ENCODE measurements around the gene CADM2. TPM values are rescaled to one million over a fixed set of nuclear protein-coding genes. Genes with fewer than 3 reads are reported as not detected.
"Not testable (repeated sequence)": the region's sequence is repeated elsewhere in the genome, so short reads cannot be mapped to it uniquely, and the experiment has no call there.

CADM2 gene
- not detected for total RNA-seq

DNA sequence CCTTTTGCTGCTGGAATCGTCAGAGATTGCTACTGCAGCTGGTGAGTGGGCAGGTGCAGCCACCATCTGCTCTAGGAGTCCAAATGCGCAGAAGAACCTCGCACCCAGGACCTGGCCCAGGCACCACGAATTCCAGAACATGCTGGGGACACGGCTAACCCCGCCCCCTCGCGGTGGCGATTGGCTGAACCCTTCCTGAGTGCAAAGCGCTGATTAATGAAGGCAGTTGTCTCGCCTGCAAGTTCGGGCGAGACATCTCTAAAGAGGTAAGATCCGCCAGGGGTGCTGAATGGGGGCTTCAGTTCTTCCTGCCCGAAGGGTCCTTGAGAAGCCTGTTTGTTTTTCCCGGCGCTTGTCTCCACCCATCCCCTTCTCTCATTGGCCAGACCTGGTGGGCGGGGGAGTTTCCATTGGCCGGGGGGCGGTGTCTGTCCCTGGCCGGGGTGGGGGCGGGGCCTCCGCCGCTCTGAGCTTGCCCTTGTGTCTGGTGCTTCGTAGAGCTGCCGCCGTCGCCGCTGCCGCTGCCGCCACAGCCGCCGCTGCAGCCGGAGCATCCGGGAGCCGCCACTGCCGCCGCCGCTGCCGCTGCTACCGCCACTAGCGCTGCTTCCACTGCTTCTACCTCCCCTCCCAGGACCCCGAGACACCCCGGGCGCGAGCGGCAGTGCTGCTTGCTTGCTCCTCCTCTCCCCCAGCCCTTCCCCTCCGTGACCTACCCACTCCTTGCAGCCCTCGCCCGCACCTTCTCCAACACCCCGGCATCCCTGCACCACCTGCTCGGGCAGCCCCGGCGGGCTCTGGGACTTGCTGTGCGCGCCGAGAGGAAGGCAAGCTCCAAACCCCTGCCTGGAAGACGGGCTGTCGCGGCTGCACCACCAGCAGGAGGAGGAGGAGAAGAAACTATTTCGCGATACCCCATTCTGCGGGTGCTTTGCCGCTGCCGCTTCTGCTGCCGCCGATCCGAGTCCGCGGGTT, at the start of gene CADM2:
Gene CADM2, plus strand, starts transcription at position 495 of the 975 bp plus-strand sequence.
- peaks cover 38% of the 10 kb centered on the region for H3K27me3 Mint-ChIP-seq (ENCODE audit: low read depth)
- ATAC-seq (peak; percentile 96), DNase-seq (peak; percentile 38)
- H3K4me3 Mint-ChIP-seq, result peak within 1 kb of the TSS; percentile 67
- peaks cover 3% of the 10 kb centered on the region for H3K9me3 Mint-ChIP-seq
- no peaks in the 10 kb centered on the region for H3K36me3 Mint-ChIP-seq (ENCODE audit: insufficient read depth)
- H3K4me1 Mint-ChIP-seq (ENCODE audit: low read depth), result peaks cover 18% of the 10 kb centered on the region

DNA sequence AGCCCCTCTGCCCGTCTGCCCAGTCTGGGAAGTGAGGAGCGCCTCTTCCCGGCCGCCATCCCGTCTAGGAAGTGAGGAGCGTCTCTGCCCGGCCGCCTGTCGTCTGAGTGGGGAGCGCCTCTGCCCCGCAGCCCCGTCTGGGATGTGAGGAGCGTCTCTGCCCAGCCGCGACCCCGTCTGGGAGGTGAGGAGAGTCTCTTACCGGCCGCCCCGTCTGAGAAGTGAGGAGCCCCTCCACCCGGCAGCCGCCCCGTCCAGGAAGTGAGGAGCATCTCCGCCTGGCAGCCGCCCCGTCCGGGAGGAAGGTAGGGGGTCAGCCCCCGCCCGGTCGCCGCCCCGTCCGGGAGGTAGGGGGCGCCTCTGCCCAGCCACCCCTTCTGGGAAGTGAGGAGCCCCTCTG, 40.2 kb upstream of the CADM2 start:
- H3K4me1 Mint-ChIP-seq (ENCODE audit: low read depth); H3K36me3 Mint-ChIP-seq (ENCODE audit: insufficient read depth); H3K4me3 Mint-ChIP-seq; ATAC-seq; H3K27me3 Mint-ChIP-seq (ENCODE audit: low read depth); DNase-seq: not testable (repeated sequence)
- H3K9me3 Mint-ChIP-seq, result peaks cover 25% of the 10 kb centered on the region

GRCh38 chr3:84922682-84923081, 36.1 kb upstream of the CADM2 start:
- no peaks in the 10 kb centered on the region for H3K36me3 Mint-ChIP-seq (ENCODE audit: insufficient read depth)

DNA sequence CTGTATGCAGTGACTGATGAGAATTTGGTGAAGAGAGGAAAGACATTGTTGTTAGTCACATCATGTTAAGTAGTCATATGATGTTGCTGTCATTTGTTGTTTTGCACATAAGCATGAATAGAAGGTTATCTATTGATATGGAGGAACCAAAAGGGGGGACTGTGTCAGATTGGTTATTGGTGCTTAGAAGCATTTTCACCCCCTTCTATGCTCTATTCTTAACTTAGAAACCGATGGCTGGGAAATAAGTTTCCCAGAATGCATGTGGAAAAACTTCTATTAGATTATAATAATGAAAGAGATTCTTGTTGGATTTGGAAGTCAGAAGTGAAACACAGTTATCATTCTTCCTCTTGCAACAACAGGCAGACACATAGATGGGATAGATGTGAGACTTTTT, 33.2 kb upstream of the CADM2 start:
- DNase-seq (no peak), ATAC-seq (no peak)
- no peaks in the 10 kb centered on the region for H3K36me3 Mint-ChIP-seq (ENCODE audit: insufficient read depth)
- H3K4me1 Mint-ChIP-seq (ENCODE audit: low read depth), result no peaks in the 10 kb centered on the region
- H3K4me3 Mint-ChIP-seq, result no peak overlapping the region
- no peaks in the 10 kb centered on the region for H3K27me3 Mint-ChIP-seq (ENCODE audit: low read depth)
- H3K9me3 Mint-ChIP-seq, result peaks cover 6% of the 10 kb centered on the region

More at GRCh38 chr3:84922682-84923081, 36.1 kb upstream of the CADM2 start:
- H3K27me3 Mint-ChIP-seq (ENCODE audit: low read depth), result no peaks in the 10 kb centered on the region
- no peak overlapping the region for H3K4me3 Mint-ChIP-seq
- DNase-seq, result no peak
- no peak for ATAC-seq
- H3K4me1 Mint-ChIP-seq (ENCODE audit: low read depth), result no peaks in the 10 kb centered on the region
- peaks cover 10% of the 10 kb centered on the region for H3K9me3 Mint-ChIP-seq

DNA sequence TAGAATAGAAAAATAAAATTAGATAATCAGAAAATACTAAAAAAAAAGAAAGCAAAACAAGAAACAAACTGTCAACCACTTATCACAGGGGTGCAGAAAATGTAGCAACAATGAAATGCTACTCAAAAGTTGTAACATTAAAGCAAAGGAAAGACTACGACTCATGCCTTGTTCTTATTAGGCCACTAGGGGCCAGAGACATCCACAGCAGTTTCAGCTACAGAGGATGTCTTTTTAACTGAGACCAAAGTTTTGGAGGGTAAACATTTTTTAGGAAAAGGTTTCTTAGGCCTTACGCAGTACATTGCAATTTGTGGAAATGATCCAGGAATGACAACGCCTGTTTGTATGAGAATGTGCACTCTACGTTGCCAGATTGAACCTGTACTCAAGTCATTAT, 15.4 kb upstream of the CADM2 start:
- no peaks in the 10 kb centered on the region for H3K27me3 Mint-ChIP-seq (ENCODE audit: low read depth)
- no peaks in the 10 kb centered on the region for H3K4me1 Mint-ChIP-seq (ENCODE audit: low read depth)
- no peaks in the 10 kb centered on the region for H3K36me3 Mint-ChIP-seq (ENCODE audit: insufficient read depth)
- H3K9me3 Mint-ChIP-seq, result peaks cover 14% of the 10 kb centered on the region
- ATAC-seq (no peak), DNase-seq (no peak)
- H3K4me3 Mint-ChIP-seq, result no peak overlapping the region

DNA sequence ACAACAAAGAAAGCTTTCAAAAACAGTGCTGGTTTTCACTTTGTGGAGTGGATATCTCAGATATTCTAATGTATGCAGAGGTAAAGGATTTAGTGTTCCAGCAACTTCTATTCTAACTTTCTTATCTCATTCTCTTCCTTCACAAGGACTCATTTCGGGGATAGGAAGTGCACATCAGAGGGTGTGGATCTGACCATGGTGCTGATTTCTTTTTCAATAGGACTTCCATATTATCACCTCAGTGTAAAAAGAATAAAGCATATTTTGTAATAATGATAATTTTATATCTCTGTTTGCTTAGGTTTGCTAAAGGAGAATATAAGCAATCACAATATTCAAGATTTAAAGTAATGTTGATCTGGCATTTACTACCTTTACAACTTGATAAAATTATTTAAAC, 12.5 kb upstream of the CADM2 start:
- Mint-ChIP-seq H3K36me3 (ENCODE audit: insufficient read depth) (no peaks in the 10 kb centered on the region), H3K9me3 (peaks cover 21% of the 10 kb centered on the region), H3K4me3 (no peak overlapping the region), H3K27me3 (ENCODE audit: low read depth) (no peaks in the 10 kb centered on the region), H3K4me1 (ENCODE audit: low read depth) (no peaks in the 10 kb centered on the region)
- DNase-seq (no peak), ATAC-seq (no peak)

- DNase-seq, result no peak
- Mint-ChIP-seq H3K4me1 (ENCODE audit: low read depth) (peaks cover 18% of the 10 kb centered on the region), H3K4me3 (peak overlapping the region; percentile 48), H3K9me3 (peaks cover under 1% of the 10 kb centered on the region), H3K36me3 (ENCODE audit: insufficient read depth) (no peaks in the 10 kb centered on the region), H3K27me3 (ENCODE audit: low read depth) (peaks cover 38% of the 10 kb centered on the region)
- ATAC-seq, result peak in 1 of 2 donors; percentile 15
Observed at GRCh38 chr3:84959470-84960271, 882 bp downstream of the CADM2 start.

DNA sequence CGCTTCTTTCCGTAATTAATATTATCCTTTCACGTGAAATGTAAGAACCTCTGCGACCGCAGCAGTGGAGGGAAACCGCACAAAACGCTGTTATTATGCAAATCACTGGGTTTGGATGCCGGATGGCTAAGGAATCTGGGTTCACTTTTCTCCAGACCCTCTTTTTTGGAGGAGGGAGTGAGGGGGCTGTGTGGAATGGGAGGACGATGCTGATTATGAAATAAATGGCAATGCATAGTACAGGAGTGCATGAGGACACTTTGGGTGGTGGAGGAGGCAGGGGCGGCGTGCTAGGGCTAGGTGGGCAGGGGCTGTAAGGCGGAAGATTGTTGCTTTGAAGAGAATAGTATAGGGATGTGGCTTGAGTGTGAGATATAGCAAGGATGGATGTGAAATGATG, 1.8 kb downstream of the CADM2 start:
- H3K4me3 Mint-ChIP-seq, result peak overlapping the region; percentile 35
- DNase-seq, result no peak
- peaks cover 38% of the 10 kb centered on the region for H3K27me3 Mint-ChIP-seq (ENCODE audit: low read depth)
- peaks cover 18% of the 10 kb centered on the region for H3K4me1 Mint-ChIP-seq (ENCODE audit: low read depth)
- no peaks in the 10 kb centered on the region for H3K36me3 Mint-ChIP-seq (ENCODE audit: insufficient read depth)
- ATAC-seq, result no peak
- H3K9me3 Mint-ChIP-seq, result no peaks in the 10 kb centered on the region

GRCh38 chr3:84961011-84961410, 2.2 kb downstream of the CADM2 start:
- H3K9me3 Mint-ChIP-seq, result no peaks in the 10 kb centered on the region
- no peak for DNase-seq
- H3K36me3 Mint-ChIP-seq (ENCODE audit: insufficient read depth), result no peaks in the 10 kb centered on the region
- H3K27me3 Mint-ChIP-seq (ENCODE audit: low read depth), result peaks cover 38% of the 10 kb centered on the region
- ATAC-seq, result no peak
- peaks cover 18% of the 10 kb centered on the region for H3K4me1 Mint-ChIP-seq (ENCODE audit: low read depth)
- peak overlapping the region; percentile 35 for H3K4me3 Mint-ChIP-seq

DNA sequence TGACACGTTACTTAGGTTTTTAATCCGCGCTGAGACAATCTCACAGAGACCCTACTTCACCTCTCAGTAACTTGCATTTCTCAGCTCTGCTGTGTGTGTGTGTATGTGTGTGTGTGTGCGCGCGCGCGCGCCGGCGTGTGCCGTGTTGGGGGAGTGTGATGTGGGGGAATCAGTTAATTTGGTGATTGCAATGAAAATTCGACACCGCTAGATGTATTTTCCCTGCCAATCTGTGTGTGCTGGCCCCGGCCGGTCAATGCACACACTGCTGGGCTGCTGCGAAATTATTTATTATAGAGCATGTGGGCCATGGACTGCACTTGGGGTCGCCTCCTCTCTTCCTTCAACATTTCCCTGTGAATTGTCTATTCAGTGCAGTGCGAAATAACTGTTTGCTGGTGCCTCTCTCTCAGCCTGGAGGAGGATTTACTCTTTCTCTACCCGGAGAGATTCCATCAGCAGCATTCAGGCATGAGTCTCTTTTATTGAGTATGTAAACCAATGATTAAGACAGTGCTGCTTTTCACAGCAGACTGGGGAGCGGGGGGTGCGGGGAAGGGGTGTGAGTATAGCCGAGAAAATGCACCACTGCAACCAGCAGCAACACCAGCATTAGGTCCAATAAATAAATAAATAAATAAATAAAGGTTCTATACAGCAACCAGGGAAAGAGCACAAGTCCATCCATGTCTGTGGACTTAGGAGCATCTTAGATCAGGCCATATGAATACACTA, 2.9 kb downstream of the CADM2 start:
- ATAC-seq, result no peak
- DNase-seq, result no peak
- peaks cover 4% of the 10 kb centered on the region for H3K9me3 Mint-ChIP-seq
- peaks cover 18% of the 10 kb centered on the region for H3K4me1 Mint-ChIP-seq (ENCODE audit: low read depth)
- H3K4me3 Mint-ChIP-seq, result no peak overlapping the region
- peaks cover 38% of the 10 kb centered on the region for H3K27me3 Mint-ChIP-seq (ENCODE audit: low read depth)
- H3K36me3 Mint-ChIP-seq (ENCODE audit: insufficient read depth), result no peaks in the 10 kb centered on the region

DNA sequence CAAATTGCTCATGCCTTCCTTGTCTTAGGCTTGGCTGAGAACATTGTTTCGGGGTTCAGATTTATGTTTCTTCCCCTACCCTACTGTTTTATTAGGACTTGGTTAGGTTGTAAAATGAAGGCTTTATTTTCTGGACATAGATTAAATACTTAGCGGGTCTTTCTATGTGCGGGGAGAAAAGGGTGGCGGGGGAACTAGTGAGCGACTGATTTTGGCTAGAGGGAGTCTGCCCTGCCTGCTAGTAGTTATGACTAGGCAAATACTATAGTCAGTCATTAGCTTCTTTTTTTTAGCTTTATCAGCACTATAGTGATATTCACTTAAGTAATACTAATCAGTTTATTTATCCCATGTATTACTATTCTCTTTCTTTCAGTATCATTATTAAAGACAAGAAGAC, 3.6 kb downstream of the CADM2 start:
- peaks cover 38% of the 10 kb centered on the region for H3K27me3 Mint-ChIP-seq (ENCODE audit: low read depth)
- DNase-seq (no peak), ATAC-seq (no peak)
- no peak overlapping the region for H3K4me3 Mint-ChIP-seq
- no peaks in the 10 kb centered on the region for H3K36me3 Mint-ChIP-seq (ENCODE audit: insufficient read depth)
- H3K4me1 Mint-ChIP-seq (ENCODE audit: low read depth), result peaks cover 18% of the 10 kb centered on the region
- peaks cover 4% of the 10 kb centered on the region for H3K9me3 Mint-ChIP-seq

DNA sequence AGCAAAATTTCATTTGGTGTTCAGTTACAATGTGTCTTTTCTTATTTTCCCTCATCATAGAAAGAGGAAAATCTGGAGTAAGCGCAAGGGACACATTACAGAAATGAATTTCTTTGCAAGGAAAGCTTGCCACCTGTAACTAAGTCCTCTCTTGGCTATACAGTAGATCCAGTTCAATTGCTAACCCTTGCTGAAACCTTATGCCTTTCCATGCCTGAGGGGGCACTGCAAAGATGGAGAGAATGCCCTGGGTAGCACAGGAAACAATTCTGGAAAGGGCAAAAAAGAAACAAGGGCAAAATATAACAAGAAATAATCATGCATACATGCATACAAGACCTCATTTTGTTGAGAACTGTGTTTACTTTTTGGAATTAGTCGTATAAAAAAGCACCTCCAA, 4.3 kb downstream of the CADM2 start:
- Mint-ChIP-seq H3K27me3 (ENCODE audit: low read depth) (peaks cover 38% of the 10 kb centered on the region), H3K4me3 (no peak overlapping the region), H3K4me1 (ENCODE audit: low read depth) (peaks cover 18% of the 10 kb centered on the region), H3K9me3 (peaks cover 4% of the 10 kb centered on the region), H3K36me3 (ENCODE audit: insufficient read depth) (no peaks in the 10 kb centered on the region)
- DNase-seq, result no peak
- ATAC-seq, result no peak

- H3K4me1 Mint-ChIP-seq (ENCODE audit: low read depth), result peaks cover 5% of the 10 kb centered on the region
- no peak for DNase-seq
- no peak overlapping the region for H3K4me3 Mint-ChIP-seq
- H3K9me3 Mint-ChIP-seq, result peaks cover 4% of the 10 kb centered on the region
- no peaks in the 10 kb centered on the region for H3K36me3 Mint-ChIP-seq (ENCODE audit: insufficient read depth)
- ATAC-seq, result no peak
- H3K27me3 Mint-ChIP-seq (ENCODE audit: low read depth), result peaks cover 25% of the 10 kb centered on the region
Observed at GRCh38 chr3:84965141-84965540, 6.4 kb downstream of the CADM2 start.
